Measurements from ENCODE around the gene FSHR.

FSHR gene

DNA sequence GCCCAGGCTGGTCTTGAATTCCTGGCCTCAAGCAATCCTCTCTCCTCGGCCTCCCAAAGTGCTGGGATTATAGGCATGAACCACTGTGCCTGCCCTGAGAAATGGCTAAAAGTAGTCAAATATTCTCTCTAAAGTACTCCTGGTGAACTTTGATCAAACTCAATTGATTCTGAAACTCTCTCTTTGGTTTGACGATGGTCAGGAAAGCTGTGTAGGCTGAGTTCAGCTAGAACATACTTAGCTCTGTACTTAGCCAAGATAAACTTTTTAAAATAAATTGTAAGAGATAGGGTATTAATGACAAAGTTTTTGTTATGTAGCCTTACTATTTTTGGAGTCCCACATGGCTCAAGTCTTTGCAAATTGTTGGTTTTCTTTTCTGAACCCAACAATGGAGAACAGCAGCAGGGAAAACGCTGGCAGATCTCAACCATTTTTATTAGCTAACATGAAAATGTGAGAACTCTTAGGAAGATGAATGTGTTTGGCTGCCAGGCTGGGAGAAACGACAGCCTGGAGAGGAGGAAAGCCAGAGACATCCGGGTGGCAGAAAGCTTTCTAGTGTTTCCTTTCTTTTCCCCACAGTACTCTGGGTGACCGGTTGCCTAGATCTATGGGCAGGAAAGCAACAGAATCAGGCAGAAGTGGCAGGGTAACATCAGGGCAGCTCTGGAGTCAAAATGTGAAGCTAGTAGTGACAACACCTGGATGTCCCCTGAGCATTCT, 205.8 kb downstream of the FSHR start:
- DNase-seq = no peak

DNA sequence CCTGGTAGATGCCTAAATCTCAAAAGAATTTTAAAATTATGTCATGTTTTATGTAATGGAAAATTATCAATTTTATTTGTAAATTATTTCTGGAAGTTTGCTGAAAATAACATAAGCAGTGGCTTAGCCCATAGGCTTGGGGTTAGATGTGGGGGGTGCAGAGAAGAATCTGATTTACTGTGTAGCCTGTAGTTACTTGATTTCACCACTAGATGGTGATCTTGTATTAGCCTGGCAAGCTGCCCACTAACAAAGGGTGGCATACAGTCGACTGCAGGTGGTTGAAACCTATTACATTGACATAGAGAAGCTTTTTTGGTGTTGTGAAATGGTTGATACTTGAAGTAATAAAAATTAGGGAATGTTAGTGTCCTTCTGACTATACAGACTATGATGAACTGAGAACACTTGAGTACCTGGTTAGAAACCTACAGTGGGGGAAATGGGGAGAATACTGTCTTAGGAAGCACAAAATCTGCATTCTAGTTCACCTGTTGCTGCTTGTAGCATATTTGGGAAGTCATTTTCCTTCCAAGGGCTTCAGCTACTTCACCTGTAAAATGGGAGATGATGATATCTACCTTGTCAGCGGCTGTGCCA, 207.8 kb downstream of the FSHR start:
- peak; percentile 38 for DNase-seq

DNA sequence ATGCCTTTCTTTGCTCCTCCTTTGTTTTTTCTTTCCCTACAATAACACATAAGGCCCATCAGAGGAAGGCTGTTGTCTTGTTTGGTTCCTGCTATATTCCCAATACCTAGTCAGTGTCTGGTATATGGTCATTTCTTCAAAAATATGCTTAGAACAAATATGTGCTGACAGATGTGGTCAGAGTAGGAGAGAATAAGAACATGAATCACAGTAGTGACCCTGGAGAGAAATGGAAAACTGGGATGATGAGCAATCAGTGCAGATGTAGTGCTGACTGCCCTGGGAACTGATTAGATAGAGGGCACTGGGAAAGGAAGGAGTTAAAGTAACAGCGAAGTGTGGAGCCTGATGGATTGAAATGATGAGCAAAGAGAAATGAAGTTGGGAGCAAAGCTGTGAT, 209.4 kb downstream of the FSHR start:
- DNase-seq = no peak

DNA sequence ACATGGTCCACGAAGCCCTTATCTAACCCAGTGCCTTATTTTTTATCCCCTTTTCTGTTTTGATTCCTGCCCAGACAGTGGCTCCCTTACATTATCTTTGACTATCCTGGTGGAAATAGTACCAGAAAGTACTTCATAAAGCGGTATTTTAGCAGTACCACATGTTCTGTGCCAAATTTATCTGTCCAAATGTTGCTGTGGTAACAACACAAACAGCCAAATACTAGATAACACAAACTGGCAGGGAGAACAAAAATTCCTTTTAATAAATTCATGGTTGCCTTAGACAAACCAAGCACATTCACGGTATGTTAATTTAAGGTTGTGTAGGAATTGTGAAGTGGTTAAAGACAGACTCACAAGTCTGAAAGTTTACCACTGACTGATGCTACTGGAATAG, 210.9 kb downstream of the FSHR start:
- no peak for DNase-seq

DNA sequence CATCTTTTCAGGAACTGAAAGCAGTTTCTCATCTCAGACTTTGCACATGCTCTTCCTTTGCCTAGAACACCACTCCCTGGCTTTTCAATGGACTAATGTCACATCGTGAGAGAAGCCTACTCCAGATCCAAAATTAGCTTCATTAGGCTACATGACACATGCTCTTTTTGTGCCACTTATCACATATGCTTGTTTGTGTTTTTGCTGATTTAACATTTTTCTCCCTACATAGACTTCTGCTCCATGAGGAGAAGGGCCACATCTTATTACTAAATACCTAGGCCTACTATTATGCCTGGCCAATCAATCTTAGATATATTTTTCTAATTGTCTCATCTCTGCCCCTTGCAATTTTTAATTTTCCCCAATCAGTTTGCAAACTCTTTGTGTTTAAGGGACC, 212.4 kb downstream of the FSHR start:
- DNase-seq = no peak

DNA sequence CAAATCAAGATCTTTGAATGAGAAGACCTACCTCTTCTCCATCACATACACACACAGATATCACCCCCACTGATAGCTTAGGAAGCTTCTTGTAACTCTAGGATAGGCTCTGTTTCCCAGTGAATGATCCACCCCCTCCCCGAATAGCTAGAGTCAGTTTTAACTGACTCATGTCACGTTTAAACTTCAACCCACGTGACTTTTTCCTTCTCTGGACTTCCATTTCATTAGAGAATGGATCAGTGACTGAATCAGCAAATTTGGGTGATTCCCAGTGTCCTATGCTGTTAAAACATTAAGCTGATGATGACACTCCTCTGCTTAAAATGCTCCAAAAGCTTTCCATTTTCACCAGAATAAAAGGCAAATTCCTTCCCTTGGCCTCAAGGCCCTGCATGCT, 212.9 kb downstream of the FSHR start:
- DNase-seq = no peak

DNA sequence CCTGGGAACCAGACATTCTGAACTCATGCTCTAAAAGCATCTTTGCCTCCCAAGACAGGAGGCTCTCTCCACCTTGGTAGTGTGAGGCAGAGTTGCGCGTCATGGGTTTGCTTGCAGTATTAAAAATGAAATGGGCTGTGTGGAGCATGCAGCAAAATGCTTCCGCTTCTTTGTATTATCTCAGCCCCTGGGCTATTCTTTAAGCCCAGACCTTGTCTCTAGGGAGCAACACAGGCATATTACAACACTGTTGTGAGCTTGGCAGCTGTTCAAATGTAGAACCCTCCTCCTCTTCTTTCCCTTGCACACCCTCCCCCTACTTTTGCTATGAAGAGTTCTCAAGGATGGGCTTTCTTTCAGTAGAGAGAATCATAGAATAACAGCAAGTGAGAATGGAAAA, 213.7 kb downstream of the FSHR start:
- DNase-seq = no peak

DNA sequence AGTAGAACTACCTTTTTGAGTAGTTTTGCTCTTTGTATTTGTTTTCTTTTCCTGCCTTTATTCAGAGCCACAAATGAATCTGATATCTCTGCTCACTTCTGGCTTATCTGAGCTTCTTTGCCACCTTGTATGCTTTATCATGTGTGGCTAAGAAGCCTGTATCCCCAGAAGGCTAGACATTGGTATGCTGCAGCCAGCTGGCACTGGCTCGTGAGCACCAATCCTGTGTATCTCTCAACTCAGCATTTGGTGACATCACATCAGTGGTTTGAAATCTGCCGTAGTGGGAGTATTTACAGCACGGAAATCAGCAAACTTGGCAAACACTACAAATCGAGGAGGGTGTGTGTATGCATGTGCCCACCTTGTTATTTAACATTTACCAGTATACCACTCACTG, 215.1 kb downstream of the FSHR start:
- no peak for DNase-seq

DNA sequence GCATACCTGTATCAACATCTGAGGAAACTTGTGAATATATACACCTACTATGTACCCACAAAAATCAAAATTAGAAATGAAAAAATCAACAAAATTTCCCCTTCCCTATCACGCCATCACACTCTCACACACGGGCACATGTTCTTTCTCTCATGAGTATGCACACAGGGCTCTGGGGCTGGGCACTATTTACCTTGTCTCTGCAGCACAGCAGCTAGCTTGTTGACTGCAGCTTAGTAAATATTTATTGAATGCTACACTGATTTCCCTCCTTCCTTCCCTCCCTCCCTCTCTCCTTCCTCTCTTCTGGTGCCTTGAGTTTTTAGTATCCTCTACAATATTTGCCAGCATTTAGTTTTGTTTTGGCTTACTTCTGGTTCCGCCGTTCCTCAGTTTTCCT, 216.1 kb downstream of the FSHR start:
- no peak for DNase-seq

DNA sequence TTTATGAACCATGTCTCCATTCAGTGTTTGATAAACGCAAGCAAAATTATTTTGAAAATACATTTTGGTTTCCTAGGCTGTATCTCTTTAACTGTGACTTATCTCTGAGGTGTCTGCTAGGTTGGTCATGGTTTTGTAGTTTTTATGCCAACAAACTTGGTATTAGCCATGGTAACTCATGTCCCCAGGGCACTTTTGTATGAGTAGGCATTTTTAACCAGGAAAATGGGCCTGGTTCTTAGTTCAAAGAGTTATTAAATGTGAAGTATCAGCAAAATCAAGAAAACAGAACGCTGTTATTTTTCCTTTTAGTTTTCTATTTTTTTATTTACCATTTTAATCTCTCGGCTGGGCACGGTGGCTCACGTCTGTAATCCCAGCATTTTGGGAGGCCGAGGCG, 219.5 kb downstream of the FSHR start:
- DNase-seq = no peak

DNA sequence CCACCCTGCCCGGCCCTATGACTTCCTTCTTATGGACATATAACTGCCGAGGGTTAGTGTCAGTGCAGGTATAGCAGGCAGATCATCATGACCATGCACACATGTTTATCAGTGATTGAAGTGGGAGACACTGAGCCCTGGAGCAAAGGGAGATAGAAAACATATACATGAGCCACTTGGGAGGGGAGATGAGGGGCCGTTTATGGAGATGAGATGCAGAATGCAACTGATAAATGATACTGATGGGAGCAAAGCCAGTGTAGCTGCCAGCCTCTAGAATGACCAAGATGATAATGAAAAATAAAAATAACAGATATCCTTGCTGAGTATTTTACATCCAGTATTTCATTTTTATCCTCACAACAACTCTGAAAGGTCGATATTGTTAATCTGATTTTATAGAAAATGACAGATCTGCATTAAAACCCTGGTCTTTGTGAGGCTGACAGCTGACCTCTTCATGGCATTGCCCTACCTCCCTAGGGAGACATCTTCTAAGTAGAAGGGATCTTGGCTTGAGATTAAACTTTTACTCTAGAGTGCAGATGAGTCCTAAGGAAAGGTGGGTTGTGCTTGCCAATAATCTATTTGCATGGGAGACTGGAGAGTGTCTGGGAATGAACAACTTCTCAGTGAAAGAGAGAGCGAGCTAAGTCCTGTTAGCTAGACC, 220.4 kb downstream of the FSHR start:
- no peak for DNase-seq

DNA sequence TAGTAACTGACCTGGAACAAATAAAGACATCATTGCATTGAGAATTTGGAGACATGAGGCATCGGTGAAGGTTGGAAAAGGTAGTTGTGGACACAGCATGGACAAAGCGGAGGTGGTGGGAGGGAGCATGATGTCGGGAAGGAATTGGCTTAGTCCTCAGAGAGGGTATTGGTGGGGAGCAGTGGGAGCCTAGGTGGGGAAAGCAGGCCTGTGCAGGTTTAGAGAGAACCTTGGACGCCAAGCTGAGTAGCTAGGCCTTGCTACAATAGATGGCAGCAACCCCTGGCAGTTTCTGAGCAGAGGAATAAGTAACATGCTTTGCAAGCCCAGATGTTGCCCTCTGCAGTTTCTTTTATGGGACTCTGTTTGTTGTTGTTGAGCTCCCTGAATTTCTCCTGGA, 221.6 kb downstream of the FSHR start:
- no peak for DNase-seq

DNA sequence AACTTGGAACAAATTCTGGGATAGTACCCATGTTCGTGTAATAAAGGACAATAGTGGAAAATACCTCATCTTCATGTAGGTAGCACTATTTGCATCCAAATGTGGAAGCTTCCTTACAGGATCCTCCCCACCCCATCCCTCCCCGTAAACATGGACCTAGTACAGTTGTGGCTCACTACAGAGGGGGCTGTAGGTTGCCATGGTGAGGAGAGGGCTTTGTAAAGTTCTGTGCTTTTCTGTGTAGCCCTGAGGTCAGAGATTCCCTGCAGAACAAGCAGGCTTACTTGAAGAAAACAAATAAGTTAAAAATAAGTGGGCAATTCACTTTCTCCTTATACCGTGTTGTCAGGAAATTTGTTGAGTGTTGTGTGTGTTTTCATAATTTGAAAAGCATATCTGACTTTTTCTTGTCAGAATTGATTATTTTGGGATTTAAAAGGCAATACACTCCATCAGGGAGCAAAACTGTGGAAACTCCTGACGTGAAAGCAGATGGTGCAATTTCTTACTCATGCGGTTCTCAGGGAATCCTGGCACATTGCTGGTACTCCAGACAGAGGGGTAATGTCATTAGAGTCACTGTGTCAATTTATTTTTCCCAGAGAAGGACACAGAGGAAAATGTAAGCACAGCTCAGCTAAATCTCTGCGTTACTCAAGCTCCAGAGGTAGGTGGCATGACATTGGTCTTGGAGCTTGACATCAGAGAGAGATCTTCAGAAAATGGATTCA, 224.6 kb downstream of the FSHR start:
- DNase-seq = no peak

DNA sequence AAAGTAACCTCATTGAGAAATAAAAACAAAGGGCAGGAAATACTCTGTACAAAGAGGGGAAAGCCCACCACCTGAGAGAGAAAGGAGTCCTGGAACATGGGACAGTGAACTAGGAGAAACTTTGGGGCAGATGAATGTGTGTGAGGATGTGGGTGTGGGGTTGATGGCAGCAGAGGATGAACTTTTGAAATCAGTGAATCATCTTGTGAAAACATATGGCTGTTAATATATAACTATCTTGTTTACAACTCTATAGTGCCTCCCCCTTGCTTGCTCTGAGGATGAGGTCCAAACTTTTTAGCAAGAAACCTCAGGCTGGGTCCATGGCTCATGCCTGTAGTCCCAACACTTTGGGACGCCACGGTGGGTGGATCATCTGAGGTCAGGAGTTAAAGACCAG, 227.0 kb downstream of the FSHR start:
- DNase-seq = no peak

DNA sequence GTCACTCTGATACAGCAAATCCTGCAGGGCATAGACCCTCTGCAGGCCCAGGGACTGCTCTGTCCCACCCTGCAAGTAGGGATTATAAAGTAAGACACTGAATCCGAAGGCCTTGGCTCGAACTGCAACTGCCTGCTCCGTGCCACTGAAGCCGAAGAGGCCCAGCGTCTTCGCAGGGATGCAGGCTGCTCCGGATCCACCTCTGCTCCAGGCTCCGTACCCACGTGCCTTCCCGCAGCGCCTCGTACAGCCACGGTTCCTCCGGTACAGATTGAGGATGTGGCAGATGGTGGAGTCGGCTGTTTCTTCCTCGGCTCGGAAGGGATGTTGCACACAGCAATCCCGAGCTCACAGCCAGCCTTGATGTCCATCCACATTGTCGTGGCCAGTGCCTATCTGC, 238.4 kb downstream of the FSHR start:
- no peak for DNase-seq

DNA sequence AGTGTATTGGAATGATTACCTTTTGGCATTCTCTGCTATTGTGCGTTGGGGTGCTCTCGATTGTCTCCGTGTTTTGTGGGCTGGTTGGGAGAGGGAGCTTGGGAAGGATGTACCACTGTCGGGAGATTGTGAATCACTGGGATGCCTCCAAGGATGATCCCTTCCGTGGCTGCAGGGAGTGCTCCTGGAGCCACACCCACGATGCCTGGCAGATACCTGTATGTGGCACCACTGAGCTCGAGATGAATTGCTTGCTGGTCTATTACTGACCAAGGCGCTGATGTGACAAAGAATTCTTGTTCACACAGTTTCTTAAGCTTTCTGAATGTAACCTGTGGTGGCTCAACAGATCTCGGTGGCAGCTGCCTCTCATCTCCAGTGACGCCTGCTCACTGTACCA, 239.1 kb downstream of the FSHR start:
- no peak for DNase-seq

DNA sequence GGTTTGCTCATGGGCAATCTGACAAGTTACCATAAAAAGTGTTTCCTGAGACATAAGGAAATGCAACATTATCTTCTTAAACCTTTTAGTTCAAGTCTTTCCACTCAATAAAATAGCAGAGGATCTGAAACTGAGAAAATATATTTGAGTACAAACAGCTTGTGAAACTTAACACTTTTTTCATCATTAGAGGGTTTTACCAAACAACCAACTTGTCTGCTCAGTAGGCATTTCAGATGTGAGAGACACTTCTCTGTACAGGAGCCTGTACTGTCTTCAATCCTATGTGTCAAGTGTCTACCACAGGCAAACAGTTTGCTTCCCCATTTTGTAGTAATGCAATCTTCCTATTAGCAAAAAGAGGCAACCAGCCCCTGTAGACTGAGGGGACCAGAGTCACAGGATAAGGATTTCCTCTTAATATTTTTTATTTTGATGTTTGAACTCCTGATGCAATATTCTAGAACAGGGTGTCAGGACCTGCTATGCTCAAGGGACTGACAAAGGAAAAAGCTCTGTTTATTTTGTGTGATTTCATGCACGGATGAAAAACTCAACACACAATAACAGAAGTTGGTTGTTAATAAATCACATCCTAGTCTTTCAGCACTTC, 239.7 kb downstream of the FSHR start:
- no peak for DNase-seq
